GM21447 (cell line): Measurements from ENCODE around the gene MTHFD1L.

ENCODE experiments used
- ATAC-seq: cut with Tn5 transposase; IDR thresholded peaks from one replicate; pipeline ENCODE4 v1.9.1; 2021; ENCODE audit not compliant: unreplicated experiment

MTHFD1L gene

GRCh38 chr6:151087861-151088598, 222.5 kb downstream of the MTHFD1L start:
- no peak for ATAC-seq

- ATAC-seq: no peak
Measured at GRCh38 chr6:151088599-151088935, 223.1 kb downstream of the MTHFD1L start.

- ATAC-seq: no peak
Measured at GRCh38 chr6:151088963-151089362, 223.5 kb downstream of the MTHFD1L start.

GRCh38 chr6:151089978-151090377, 224.5 kb downstream of the MTHFD1L start:
- no peak for ATAC-seq

- no peak for ATAC-seq
Measured at GRCh38 chr6:151091571-151091970, 226.1 kb downstream of the MTHFD1L start.

GRCh38 chr6:151092591-151092990, 227.1 kb downstream of the MTHFD1L start:
- no peak for ATAC-seq

GRCh38 chr6:151093706-151094105, 228.2 kb downstream of the MTHFD1L start:
- no peak for ATAC-seq

GRCh38 chr6:151095538-151096254, 230.2 kb downstream of the MTHFD1L start:
- ATAC-seq: no peak

- ATAC-seq: no peak
Measured at GRCh38 chr6:151096255-151096612, 230.7 kb downstream of the MTHFD1L start.

GRCh38 chr6:151096691-151097606, 231.4 kb downstream of the MTHFD1L start:
- no peak for ATAC-seq

GRCh38 chr6:151098166-151098565, 232.7 kb downstream of the MTHFD1L start:
- no peak for ATAC-seq

GRCh38 chr6:151100326-151100725, 234.8 kb downstream of the MTHFD1L start:
- ATAC-seq: no peak

- ATAC-seq: no peak
Measured at GRCh38 chr6:151101161-151101815, 235.8 kb downstream of the MTHFD1L start.

GRCh38 chr6:151101816-151102694, 236.6 kb downstream of the MTHFD1L start:
- ATAC-seq: no peak

- ATAC-seq: no peak
Measured at GRCh38 chr6:151103266-151103665, 237.8 kb downstream of the MTHFD1L start.

GRCh38 chr6:151107897-151108427, 242.5 kb downstream of the MTHFD1L start:
- ATAC-seq: no peak

- no peak for ATAC-seq
Measured at GRCh38 chr6:151108548-151108947, 243.0 kb downstream of the MTHFD1L start.

- ATAC-seq: no peak
Measured at GRCh38 chr6:151109361-151109760, 243.9 kb downstream of the MTHFD1L start.

- ATAC-seq: no peak
Measured at GRCh38 chr6:151109869-151110575, 244.5 kb downstream of the MTHFD1L start.
